ENCODE data around the gene XXYLT1.

XXYLT1 gene

DNA sequence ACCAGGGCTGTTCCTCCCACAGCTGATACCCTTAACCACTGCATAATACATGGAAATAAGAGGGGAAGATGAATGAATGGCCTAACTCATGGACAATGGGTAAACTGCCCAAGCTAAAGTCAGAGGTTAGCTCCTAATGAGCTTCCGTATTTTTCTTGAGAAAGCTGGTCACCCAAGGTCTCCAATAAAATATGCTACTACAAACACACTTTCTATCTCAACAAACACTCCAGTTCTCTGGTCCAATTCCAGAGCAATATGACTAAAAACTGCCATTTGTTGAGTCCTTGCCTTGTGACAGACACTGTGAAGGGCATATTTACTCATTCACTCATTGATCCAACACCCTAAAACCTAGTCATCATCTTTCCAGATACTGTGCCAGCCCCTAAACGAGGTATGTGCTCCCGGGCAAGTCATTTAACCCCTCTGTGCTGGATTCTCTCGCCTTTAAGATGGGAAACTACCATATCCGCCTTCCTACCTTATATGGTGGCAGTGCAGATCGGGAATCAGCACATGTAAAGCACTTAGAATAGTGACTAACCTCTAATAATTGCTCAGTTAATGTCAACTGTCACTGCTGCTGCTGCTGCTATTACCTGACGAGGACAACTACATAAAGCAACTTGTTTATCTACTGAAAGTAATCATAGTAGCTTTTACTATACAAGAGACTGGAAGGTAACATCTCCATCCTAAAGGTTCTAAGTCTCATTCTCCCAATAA is 89.1 kb downstream of the XXYLT1 start:
- TF ChIP-seq, protein P1, sequence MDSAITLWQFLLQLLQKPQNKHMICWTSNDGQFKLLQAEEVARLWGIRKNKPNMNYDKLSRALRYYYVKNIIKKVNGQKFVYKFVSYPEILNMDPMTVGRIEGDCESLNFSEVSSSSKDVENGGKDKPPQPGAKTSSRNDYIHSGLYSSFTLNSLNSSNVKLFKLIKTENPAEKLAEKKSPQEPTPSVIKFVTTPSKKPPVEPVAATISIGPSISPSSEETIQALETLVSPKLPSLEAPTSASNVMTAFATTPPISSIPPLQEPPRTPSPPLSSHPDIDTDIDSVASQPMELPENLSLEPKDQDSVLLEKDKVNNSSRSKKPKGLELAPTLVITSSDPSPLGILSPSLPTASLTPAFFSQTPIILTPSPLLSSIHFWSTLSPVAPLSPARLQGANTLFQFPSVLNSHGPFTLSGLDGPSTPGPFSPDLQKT (IDR thresholded peaks at IDR 0.05; ENCODE audit: borderline replicate concordance, low read depth, low read length), result no peak
- TF ChIP-seq ZNF664 (tag by site-specific recombination; IDR thresholded peaks at IDR 0.05), result peak; percentile 29; the same call in 1 of the 2 replicates
- TF ChIP-seq ZFP69B (tag by site-specific recombination; IDR thresholded peaks at IDR 0.05), result no peak
- no peak for TF ChIP-seq KLF7 (tag by site-specific recombination; IDR thresholded peaks at IDR 0.05; ENCODE audit: borderline replicate concordance)
- no peak overlapping the region for H3K27ac ChIP-seq (ENCODE audit: extremely low read depth, low read depth, low read length)
- H3K4me1 ChIP-seq (ENCODE audit: control insufficient read depth, insufficient read depth, low read length), result no peaks in the 10 kb centered on the region
- no peak overlapping the region for H3K4me3 ChIP-seq (ENCODE audit: low read depth, low read length)
- no peaks in the 10 kb centered on the region for H3K9me3 ChIP-seq (ENCODE audit: control insufficient read depth, insufficient read depth, low read depth, low read length)
- ChIA-PET CTCF (no interaction called here), POLR2A (no interaction called here)
- no peaks in the 10 kb centered on the region for H3K36me3 ChIP-seq (ENCODE audit: control insufficient read depth in 2 of 2, insufficient read depth in 1 of 2, low read length in 2 of 2)

DNA sequence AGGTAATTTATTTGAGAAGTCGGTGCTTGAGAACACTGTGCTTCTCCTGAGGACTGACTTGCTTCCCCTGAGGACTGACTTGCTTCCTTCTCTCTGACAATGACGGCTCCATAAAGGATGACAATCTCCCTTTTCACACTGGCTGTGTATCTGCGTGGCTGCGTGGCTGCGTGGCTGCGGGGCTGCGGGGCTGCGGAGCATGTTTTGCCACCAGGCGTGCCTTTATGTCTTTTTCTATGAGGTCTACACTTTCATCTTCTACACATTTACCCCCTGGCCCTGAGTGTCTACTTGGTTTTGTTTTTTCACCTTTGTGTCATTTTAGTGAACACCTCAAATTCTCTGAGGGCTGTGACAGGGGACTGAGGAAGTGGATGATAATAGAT is 89.9 kb downstream of the XXYLT1 start:
- no peak overlapping the region for H3K27ac ChIP-seq (ENCODE audit: extremely low read depth, low read depth, low read length)
- H3K4me1 ChIP-seq (ENCODE audit: control insufficient read depth, insufficient read depth, low read length), result no peaks in the 10 kb centered on the region
- no peaks in the 10 kb centered on the region for H3K36me3 ChIP-seq (ENCODE audit: control insufficient read depth in 2 of 2, insufficient read depth in 1 of 2, low read length in 2 of 2)
- ChIA-PET POLR2A (no interaction called here), CTCF (no interaction called here)
- TF ChIP-seq KLF1 (tag by site-specific recombination; IDR thresholded peaks at IDR 0.05), result no peak
- TF ChIP-seq, protein P2, sequence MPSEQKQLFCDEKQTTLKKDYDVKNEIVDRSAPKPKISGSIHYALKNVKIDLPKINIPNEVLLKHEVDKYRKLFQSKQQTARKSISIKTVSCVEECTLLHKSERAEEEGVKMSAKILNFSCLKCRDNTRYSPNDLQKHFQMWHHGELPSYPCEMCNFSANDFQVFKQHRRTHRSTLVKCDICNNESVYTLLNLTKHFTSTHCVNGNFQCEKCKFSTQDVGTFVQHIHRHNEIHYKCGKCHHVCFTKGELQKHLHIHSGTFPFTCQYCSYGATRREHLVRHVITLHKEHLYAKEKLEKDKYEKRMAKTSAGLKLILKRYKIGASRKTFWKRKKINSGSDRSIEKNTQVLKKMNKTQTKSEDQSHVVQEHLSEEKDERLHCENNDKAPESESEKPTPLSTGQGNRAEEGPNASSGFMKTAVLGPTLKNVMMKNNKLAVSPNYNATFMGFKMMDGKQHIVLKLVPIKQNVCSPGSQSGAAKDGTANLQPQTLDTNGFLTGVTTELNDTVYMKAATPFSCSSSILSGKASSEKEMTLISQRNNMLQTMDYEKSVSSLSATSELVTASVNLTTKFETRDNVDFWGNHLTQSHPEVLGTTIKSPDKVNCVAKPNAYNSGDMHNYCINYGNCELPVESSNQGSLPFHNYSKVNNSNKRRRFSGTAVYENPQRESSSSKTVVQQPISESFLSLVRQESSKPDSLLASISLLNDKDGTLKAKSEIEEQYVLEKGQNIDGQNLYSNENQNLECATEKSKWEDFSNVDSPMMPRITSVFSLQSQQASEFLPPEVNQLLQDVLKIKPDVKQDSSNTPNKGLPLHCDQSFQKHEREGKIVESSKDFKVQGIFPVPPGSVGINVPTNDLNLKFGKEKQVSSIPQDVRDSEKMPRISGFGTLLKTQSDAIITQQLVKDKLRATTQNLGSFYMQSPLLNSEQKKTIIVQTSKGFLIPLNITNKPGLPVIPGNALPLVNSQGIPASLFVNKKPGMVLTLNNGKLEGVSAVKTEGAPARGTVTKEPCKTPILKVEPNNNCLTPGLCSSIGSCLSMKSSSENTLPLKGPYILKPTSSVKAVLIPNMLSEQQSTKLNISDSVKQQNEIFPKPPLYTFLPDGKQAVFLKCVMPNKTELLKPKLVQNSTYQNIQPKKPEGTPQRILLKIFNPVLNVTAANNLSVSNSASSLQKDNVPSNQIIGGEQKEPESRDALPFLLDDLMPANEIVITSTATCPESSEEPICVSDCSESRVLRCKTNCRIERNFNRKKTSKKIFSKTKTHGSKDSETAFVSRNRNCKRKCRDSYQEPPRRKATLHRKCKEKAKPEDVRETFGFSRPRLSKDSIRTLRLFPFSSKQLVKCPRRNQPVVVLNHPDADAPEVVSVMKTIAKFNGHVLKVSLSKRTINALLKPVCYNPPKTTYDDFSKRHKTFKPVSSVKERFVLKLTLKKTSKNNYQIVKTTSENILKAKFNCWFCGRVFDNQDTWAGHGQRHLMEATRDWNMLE (tag by site-specific recombination; conservative IDR thresholded peaks at IDR 0.05; ENCODE audit: low read depth), result no peak
- no peak for TF ChIP-seq ZNF510 (tag by site-specific recombination; IDR thresholded peaks at IDR 0.05; ENCODE audit: insufficient replicate concordance)
- TF ChIP-seq REPIN1 (tag by site-specific recombination; IDR thresholded peaks at IDR 0.05; ENCODE audit: low read depth), result no peak
- TF ChIP-seq, protein P3, sequence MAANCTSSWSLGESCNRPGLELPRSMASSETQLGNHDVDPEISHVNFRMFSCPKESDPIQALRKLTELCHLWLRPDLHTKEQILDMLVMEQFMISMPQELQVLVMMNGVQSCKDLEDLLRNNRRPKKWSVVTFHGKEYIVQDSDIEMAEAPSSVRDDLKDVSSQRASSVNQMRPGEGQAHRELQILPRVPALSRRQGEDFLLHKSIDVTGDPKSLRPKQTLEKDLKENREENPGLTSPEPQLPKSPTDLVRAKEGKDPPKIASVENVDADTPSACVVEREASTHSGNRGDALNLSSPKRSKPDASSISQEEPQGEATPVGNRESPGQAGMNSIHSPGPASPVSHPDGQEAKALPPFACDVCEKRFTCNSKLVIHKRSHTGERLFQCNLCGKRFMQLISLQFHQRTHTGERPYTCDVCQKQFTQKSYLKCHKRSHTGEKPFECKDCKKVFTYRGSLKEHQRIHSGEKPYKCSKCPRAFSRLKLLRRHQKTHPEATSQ (tag by site-specific recombination; IDR thresholded peaks at IDR 0.05), result no peak
- no peak overlapping the region for H3K4me3 ChIP-seq (ENCODE audit: low read depth, low read length)
- H3K9me3 ChIP-seq (ENCODE audit: control insufficient read depth, insufficient read depth, low read depth, low read length), result no peaks in the 10 kb centered on the region

DNA sequence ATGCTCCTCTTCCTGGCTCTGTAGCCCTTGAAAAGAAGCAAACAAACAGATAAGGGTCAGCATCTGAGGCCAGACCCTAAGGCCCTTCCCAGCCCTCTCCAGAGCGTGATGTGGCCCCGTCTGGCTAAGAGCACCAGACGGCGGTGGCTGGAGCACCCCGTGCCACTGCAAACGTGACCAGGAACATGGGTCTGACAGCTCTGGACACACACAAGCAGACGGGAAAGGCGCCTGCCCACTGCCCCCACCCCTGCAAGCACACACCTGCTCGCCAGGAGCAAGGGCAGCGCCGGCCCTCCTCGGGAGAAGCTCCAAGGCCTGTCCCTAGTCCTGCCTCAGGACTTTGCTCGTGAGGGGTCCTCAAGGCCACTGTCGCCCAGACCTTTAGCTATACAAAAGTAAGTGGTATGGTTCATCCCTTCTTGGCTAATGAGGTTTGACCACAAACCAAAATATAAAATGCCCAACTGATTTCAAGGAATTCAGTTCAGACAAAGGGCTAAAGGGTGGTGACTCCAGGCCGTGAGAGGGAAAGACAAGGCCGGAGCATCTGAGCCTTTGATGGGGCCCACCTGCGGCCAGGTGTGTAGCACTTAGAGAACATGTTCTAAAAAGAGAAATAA is 90.4 kb downstream of the XXYLT1 start:
- Histone ChIP-seq H3K9me3 (ENCODE audit: control insufficient read depth, insufficient read depth, low read depth, low read length) (no peaks in the 10 kb centered on the region), H3K4me1 (ENCODE audit: control insufficient read depth, insufficient read depth, low read length) (no peaks in the 10 kb centered on the region), H3K4me3 (ENCODE audit: low read depth, low read length) (no peak overlapping the region), H3K27ac (ENCODE audit: extremely low read depth, low read depth, low read length) (no peak overlapping the region), H3K36me3 (ENCODE audit: control insufficient read depth in 2 of 2, insufficient read depth in 1 of 2, low read length in 2 of 2) (peaks cover 0 to under 1% of the 10 kb centered on the region in 2 experiments; a peak in 1 of 3 replicates)
- POLR2A ChIA-PET, result no interaction called here
- CTCF ChIA-PET, result interaction anchor here (0.6 to 0.9 kb wide), 2 partner anchors 12 to 13 kb away, joined by 3 read pairs; no protein-coding TSS in a partner anchor
- TF ChIP-seq ZNF112 (tag by site-specific recombination; IDR thresholded peaks at IDR 0.05) (no peak), ZNF24 (tag by site-specific recombination; IDR thresholded peaks at IDR 0.05) (no peak), RBAK (tag by site-specific recombination; IDR thresholded peaks at IDR 0.05) (no peak)
- TF ChIP-seq, protein P4, sequence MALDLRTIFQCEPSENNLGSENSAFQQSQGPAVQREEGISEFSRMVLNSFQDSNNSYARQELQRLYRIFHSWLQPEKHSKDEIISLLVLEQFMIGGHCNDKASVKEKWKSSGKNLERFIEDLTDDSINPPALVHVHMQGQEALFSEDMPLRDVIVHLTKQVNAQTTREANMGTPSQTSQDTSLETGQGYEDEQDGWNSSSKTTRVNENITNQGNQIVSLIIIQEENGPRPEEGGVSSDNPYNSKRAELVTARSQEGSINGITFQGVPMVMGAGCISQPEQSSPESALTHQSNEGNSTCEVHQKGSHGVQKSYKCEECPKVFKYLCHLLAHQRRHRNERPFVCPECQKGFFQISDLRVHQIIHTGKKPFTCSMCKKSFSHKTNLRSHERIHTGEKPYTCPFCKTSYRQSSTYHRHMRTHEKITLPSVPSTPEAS (tag by site-specific recombination; IDR thresholded peaks at IDR 0.05), result no peak
- TF ChIP-seq, protein P5, sequence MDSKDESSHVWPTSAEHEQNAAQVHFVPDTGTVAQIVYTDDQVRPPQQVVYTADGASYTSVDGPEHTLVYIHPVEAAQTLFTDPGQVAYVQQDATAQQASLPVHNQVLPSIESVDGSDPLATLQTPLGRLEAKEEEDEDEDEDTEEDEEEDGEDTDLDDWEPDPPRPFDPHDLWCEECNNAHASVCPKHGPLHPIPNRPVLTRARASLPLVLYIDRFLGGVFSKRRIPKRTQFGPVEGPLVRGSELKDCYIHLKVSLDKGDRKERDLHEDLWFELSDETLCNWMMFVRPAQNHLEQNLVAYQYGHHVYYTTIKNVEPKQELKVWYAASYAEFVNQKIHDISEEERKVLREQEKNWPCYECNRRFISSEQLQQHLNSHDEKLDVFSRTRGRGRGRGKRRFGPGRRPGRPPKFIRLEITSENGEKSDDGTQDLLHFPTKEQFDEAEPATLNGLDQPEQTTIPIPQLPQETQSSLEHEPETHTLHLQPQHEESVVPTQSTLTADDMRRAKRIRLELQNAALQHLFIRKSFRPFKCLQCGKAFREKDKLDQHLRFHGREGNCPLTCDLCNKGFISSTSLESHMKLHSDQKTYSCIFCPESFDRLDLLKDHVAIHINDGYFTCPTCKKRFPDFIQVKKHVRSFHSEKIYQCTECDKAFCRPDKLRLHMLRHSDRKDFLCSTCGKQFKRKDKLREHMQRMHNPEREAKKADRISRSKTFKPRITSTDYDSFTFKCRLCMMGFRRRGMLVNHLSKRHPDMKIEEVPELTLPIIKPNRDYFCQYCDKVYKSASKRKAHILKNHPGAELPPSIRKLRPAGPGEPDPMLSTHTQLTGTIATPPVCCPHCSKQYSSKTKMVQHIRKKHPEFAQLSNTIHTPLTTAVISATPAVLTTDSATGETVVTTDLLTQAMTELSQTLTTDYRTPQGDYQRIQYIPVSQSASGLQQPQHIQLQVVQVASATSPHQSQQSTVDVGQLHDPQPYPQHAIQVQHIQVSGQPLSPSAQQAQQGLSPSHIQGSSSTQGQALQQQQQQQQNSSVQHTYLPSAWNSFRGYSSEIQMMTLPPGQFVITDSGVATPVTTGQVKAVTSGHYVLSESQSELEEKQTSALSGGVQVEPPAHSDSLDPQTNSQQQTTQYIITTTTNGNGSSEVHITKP (tag by site-specific recombination; IDR thresholded peaks at IDR 0.05), result no peak

Data from HEK293 (cell line).